ENCODE results near the gene ANKRD7.

ANKRD7 gene

DNA sequence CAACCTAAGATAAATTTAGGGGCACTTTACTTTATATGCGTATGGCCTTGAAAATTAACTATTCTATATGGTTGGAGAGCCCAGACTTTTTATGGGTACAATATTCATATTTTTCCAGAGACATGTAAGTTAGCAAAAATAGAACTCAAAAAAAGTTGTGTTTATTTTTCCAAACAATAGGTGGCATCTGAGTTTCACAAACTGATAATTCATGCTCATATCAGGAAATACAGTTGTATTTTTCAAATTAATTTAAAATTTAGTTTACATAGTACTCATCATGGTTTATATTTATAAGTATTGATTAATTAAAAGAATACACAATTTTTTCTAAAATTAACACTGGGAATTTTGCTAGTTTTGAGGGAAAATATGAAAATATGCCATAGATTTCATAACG lies 34.6 kb downstream of the ANKRD7 start:
- no peaks in the 10 kb centered on the region for H3K4me1 Mint-ChIP-seq
- peaks cover 3% of the 10 kb centered on the region for H3K27me3 Mint-ChIP-seq (ENCODE audit: low read depth, poor library complexity)
- H3K9me3 Mint-ChIP-seq = no peaks in the 10 kb centered on the region
- no peak for DNase-seq
- no peak overlapping the region for H3K4me3 Mint-ChIP-seq
- no peaks in the 10 kb centered on the region for H3K36me3 Mint-ChIP-seq (ENCODE audit: low read depth)
- no peak overlapping the region for H3K27ac Mint-ChIP-seq
- TF ChIP-seq, protein P1, sequence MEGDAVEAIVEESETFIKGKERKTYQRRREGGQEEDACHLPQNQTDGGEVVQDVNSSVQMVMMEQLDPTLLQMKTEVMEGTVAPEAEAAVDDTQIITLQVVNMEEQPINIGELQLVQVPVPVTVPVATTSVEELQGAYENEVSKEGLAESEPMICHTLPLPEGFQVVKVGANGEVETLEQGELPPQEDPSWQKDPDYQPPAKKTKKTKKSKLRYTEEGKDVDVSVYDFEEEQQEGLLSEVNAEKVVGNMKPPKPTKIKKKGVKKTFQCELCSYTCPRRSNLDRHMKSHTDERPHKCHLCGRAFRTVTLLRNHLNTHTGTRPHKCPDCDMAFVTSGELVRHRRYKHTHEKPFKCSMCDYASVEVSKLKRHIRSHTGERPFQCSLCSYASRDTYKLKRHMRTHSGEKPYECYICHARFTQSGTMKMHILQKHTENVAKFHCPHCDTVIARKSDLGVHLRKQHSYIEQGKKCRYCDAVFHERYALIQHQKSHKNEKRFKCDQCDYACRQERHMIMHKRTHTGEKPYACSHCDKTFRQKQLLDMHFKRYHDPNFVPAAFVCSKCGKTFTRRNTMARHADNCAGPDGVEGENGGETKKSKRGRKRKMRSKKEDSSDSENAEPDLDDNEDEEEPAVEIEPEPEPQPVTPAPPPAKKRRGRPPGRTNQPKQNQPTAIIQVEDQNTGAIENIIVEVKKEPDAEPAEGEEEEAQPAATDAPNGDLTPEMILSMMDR (IDR thresholded peaks at IDR 0.05) = no peak

DNA sequence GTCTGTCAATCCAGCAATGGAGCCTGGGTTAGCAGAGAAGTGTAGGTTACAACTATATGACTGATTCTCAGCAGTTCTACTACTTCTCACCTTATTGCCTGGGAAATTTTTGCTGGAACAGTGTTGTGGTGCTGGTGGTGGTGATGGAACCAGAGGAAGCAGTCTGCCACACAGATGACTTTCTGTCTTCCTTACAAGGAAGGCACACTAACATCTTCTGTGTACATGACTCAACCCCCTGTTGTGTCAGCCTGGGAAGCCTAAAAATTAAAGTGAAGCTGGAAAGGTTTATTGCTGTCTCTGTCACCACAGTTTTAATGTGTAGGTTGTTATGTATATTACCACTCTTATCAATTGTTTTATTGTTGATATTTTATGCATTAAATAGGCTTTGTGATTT lies 40.3 kb downstream of the ANKRD7 start:
- no peaks in the 10 kb centered on the region for H3K36me3 Mint-ChIP-seq (ENCODE audit: low read depth)
- peaks cover 3% of the 10 kb centered on the region for H3K27me3 Mint-ChIP-seq (ENCODE audit: low read depth, poor library complexity)
- H3K9me3 Mint-ChIP-seq = no peaks in the 10 kb centered on the region
- H3K4me3 Mint-ChIP-seq = no peak overlapping the region
- no peak overlapping the region for H3K27ac Mint-ChIP-seq
- TF ChIP-seq, protein P1 (IDR thresholded peaks at IDR 0.05) = no peak
- H3K4me1 Mint-ChIP-seq = no peaks in the 10 kb centered on the region
- no peak for DNase-seq

DNA sequence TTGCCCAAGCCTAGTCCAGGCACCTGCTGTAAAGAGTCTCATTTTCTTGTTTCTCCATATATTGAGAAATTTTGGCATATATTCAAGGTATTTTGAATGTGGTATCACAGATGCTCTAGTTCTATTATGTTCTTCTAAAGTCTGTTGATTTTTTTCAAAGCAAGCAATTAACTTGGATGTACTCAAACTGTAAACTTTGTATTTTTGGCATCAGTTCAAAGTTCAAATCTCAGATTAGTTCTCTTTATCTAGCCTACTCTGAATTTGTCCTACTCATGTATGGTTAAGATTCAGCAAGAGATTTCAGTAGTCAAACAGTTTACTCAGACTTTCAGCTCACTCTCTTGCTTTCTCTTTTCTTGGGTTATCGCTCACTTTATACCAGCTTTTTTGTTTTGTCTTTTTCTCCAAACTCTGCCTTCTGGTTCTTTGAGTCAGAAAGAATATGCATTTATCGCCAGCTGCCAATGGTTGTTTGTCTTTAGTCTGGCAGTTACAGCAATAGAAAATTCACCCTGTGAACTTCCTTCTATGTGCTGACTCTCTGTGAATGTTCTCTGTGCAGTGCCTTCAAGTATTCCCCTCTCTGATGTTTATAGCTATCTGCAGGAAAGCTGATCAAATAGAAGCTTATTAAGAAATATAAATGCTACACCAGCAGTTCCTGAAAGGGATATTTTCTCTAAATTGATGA lies 56.0 kb downstream of the ANKRD7 start:
- no peaks in the 10 kb centered on the region for H3K9me3 Mint-ChIP-seq

DNA sequence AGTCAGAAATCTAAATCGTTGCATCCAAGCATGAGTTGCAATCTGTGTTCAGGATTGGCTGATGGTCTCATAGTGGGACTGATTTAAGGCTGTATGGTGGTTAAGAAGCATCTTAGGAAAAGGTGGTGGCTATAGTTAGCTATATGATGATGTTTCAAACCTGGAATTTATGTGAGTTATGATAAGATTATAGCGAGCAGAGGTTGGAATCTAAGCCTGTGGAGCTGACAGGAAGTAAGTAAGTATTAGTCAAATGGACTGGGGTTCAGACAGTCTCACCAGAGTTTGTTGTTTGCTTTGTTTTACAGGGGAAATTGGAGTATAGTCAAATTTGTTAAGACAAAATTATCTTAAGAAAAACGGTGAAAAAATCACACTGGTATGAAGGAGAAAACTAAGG lies 56.7 kb downstream of the ANKRD7 start:
- Mint-ChIP-seq H3K4me3 (no peak overlapping the region), H3K36me3 (ENCODE audit: low read depth) (no peaks in the 10 kb centered on the region), H3K27ac (no peak overlapping the region), H3K27me3 (ENCODE audit: low read depth, poor library complexity) (no peaks in the 10 kb centered on the region), H3K4me1 (peaks cover 13% of the 10 kb centered on the region), H3K9me3 (no peaks in the 10 kb centered on the region)
- TF ChIP-seq, protein P1 (IDR thresholded peaks at IDR 0.05) = no peak
- no peak for DNase-seq

More for the DNA sequence above, 56.0 kb downstream of the ANKRD7 start:
- no peaks in the 10 kb centered on the region for H3K27me3 Mint-ChIP-seq (ENCODE audit: low read depth, poor library complexity)
- H3K27ac Mint-ChIP-seq = no peak overlapping the region
- H3K4me1 Mint-ChIP-seq = peaks cover 13% of the 10 kb centered on the region
- H3K36me3 Mint-ChIP-seq (ENCODE audit: low read depth) = no peaks in the 10 kb centered on the region
- TF ChIP-seq, protein P1 (IDR thresholded peaks at IDR 0.05) = no peak
- DNase-seq = no peak
- H3K4me3 Mint-ChIP-seq = no peak overlapping the region

DNA sequence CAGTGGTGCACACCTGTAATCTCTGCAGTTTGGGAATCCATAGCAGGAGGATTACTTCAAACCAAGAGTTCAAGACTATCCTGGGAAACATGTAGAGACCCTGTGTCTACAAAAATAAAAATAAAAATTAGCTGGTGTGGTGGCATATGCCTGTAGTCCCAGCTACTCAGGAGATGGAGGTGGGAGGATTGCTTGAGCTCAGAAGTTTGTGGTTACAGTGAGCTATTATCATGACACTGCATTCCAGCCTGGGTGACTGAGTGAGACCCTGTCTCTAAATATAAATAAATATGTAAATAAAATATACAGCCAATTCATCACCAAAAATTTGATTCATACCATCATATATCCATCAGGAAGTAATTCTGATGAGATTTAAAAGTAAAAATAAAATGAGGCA lies 60.9 kb downstream of the ANKRD7 start:
- no peak overlapping the region for H3K27ac Mint-ChIP-seq
- TF ChIP-seq, protein P1 (IDR thresholded peaks at IDR 0.05) = no peak

DNA sequence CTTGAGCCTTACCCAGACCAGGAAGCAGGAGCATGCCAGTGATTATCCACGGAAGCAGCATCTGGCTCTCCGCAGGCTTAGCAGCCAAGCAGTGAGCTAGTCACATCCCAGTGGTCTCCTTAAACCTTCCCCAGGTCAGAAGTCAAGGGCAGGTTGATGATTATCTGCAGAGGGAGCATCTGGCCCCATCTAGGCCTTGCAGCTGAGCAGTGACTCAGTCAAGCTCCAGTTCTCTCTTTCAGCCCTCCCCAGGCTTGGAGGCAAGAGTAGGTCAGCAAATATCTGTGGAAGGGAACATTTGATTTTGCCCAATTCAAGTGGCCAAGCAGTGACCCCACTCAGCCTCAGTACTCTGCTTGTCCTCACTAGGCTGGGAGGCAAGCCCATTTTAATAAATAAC lies 61.6 kb downstream of the ANKRD7 start:
- no peaks in the 10 kb centered on the region for H3K27me3 Mint-ChIP-seq (ENCODE audit: low read depth, poor library complexity)
- H3K4me3 Mint-ChIP-seq = no peak overlapping the region
- H3K36me3 Mint-ChIP-seq (ENCODE audit: low read depth) = peaks cover 5% of the 10 kb centered on the region
- H3K27ac Mint-ChIP-seq = no peak overlapping the region
- TF ChIP-seq, protein P1 (IDR thresholded peaks at IDR 0.05) = no peak
- peaks cover 16% of the 10 kb centered on the region for H3K9me3 Mint-ChIP-seq
- H3K4me1 Mint-ChIP-seq = no peaks in the 10 kb centered on the region
- no peak for DNase-seq

More for the DNA sequence above, 60.9 kb downstream of the ANKRD7 start:
- no peak for DNase-seq
- H3K4me1 Mint-ChIP-seq = no peaks in the 10 kb centered on the region
- no peaks in the 10 kb centered on the region for H3K27me3 Mint-ChIP-seq (ENCODE audit: low read depth, poor library complexity)
- peaks cover 11% of the 10 kb centered on the region for H3K9me3 Mint-ChIP-seq
- peaks cover 5% of the 10 kb centered on the region for H3K36me3 Mint-ChIP-seq (ENCODE audit: low read depth)
- H3K4me3 Mint-ChIP-seq = no peak overlapping the region
